Measurements from ENCODE around the gene NEDD4L. TPM values are rescaled to one million over a fixed set of nuclear protein-coding genes. Genes with fewer than 3 reads are reported as not detected.

The NEDD4L gene
- total RNA-seq, 1 donor from 2014 or later = 32.6 TPM

- intact Hi-C loops (cut with micrococcal nuclease) = no loop called here
- no peak for TF ChIP-seq CTCF (IDR thresholded peaks at IDR 0.05)
- Mint-ChIP-seq H3K4me1 (no peaks in the 10 kb centered on the region), H3K36me3 (ENCODE audit: low read depth) (no peaks in the 10 kb centered on the region), H3K27ac (no peak overlapping the region), H3K27me3 (no peaks in the 10 kb centered on the region), H3K4me3 (no peak overlapping the region), H3K9me3 (no peaks in the 10 kb centered on the region)
- ChIA-PET CTCF (no interaction called here), POLR2A (no interaction called here)
- ATAC-seq (ENCODE audit: low read depth) (no peak), DNase-seq (no peak)
These were observed 114.0 kb downstream of the NEDD4L start for GRCh38 chr18:58158008-58158407.

GRCh38 chr18:58158459-58158858 lies 114.4 kb downstream of the NEDD4L start:
- no peak for ATAC-seq (ENCODE audit: low read depth)
- ChIA-PET CTCF (no interaction called here), POLR2A (no interaction called here)
- intact Hi-C loops (cut with micrococcal nuclease) = no loop called here
- no peaks in the 10 kb centered on the region for H3K27me3 Mint-ChIP-seq
- no peaks in the 10 kb centered on the region for H3K9me3 Mint-ChIP-seq
- no peak for DNase-seq
- no peaks in the 10 kb centered on the region for H3K36me3 Mint-ChIP-seq (ENCODE audit: low read depth)
- no peak overlapping the region for H3K4me3 Mint-ChIP-seq
- H3K27ac Mint-ChIP-seq = no peak overlapping the region
- TF ChIP-seq CTCF (IDR thresholded peaks at IDR 0.05) = no peak
- H3K4me1 Mint-ChIP-seq = no peaks in the 10 kb centered on the region

GRCh38 chr18:58161659-58162058 lies 117.6 kb downstream of the NEDD4L start:
- DNase-seq = no peak
- peaks cover 2% of the 10 kb centered on the region for H3K36me3 Mint-ChIP-seq (ENCODE audit: low read depth)
- CTCF ChIA-PET = no interaction called here

GRCh38 chr18:58162127-58162526 lies 118.1 kb downstream of the NEDD4L start:
- DNase-seq (no peak), ATAC-seq (ENCODE audit: low read depth) (no peak)
- no peak overlapping the region for H3K27ac Mint-ChIP-seq
- peaks cover 2% of the 10 kb centered on the region for H3K36me3 Mint-ChIP-seq (ENCODE audit: low read depth)
- ChIA-PET CTCF (no interaction called here), POLR2A (no interaction called here)
- no peak for TF ChIP-seq CTCF (IDR thresholded peaks at IDR 0.05)
- intact Hi-C loops (cut with micrococcal nuclease) = no loop called here
- H3K27me3 Mint-ChIP-seq = no peaks in the 10 kb centered on the region
- H3K9me3 Mint-ChIP-seq = no peaks in the 10 kb centered on the region
- no peak overlapping the region for H3K4me3 Mint-ChIP-seq
- no peaks in the 10 kb centered on the region for H3K4me1 Mint-ChIP-seq

More at GRCh38 chr18:58161659-58162058, 117.6 kb downstream of the NEDD4L start:
- no peak overlapping the region for H3K4me3 Mint-ChIP-seq
- H3K27ac Mint-ChIP-seq = no peak overlapping the region
- TF ChIP-seq CTCF (IDR thresholded peaks at IDR 0.05) = no peak
- POLR2A ChIA-PET = interaction anchor here (0.7 to 1.3 kb wide), 2 partner anchors 22 to 34 kb away, joined by 3 read pairs; no protein-coding TSS in a partner anchor
- no peak for ATAC-seq (ENCODE audit: low read depth)
- no peaks in the 10 kb centered on the region for H3K9me3 Mint-ChIP-seq
- no peaks in the 10 kb centered on the region for H3K27me3 Mint-ChIP-seq
- no peaks in the 10 kb centered on the region for H3K4me1 Mint-ChIP-seq
- intact Hi-C loops (cut with micrococcal nuclease) = no loop called here

GRCh38 chr18:58163004-58163590 lies 119.1 kb downstream of the NEDD4L start:
- ATAC-seq (ENCODE audit: low read depth) (no peak), DNase-seq (no peak)
- H3K27ac Mint-ChIP-seq = no peak overlapping the region
- intact Hi-C loops (cut with micrococcal nuclease) = no loop called here
- no peak for TF ChIP-seq CTCF (IDR thresholded peaks at IDR 0.05)
- peaks cover 2% of the 10 kb centered on the region for H3K36me3 Mint-ChIP-seq (ENCODE audit: low read depth)
- CTCF ChIA-PET = no interaction called here
- H3K4me3 Mint-ChIP-seq = no peak overlapping the region
- H3K27me3 Mint-ChIP-seq = no peaks in the 10 kb centered on the region
- POLR2A ChIA-PET = no interaction called here
- no peaks in the 10 kb centered on the region for H3K9me3 Mint-ChIP-seq
- H3K4me1 Mint-ChIP-seq = no peaks in the 10 kb centered on the region

Measured in activated B cell treated with CpG ODN at 0.5 μM for 24 hours (primary cell).